KOPT-K1 (cell line): ENCODE measurements around the gene TET3.

Experiments
- H3K27ac ChIP-seq: fragments of 200-600 bp; sonication (generic); 2 replicates; pipeline ENCODE4 v1.5.1; 2016; ENCODE audit warnings: antibody characterized with exemption, mild to moderate bottlenecking, low read depth, low read length; ENCODE audit not compliant: poor library complexity, severe bottlenecking
- H3K36me3 ChIP-seq: fragments of 200-600 bp; sonication (generic); 2 replicates; pipeline ENCODE4 v1.5.1; 2017; ENCODE audit warnings: antibody characterized with exemption, mild to moderate bottlenecking, low read length, moderate library complexity; ENCODE audit not compliant: insufficient read depth
- H3K9me3 ChIP-seq: fragments of 200-600 bp; sonication (generic); 2 replicates; pipeline ENCODE4 v1.5.1; 2017; ENCODE audit warnings: antibody characterized with exemption, low read length, mild to moderate bottlenecking; ENCODE audit not compliant: insufficient read depth, poor library complexity, severe bottlenecking

TET3 gene

GRCh38 chr2:73956218-73956865 lies 28.4 kb upstream of the TET3 start:
- Histone ChIP-seq H3K27ac (no peak overlapping the region), H3K36me3 (peaks cover 87% of the 10 kb centered on the region), H3K9me3 (no peaks in the 10 kb centered on the region)

- no peak overlapping the region for H3K27ac ChIP-seq
- H3K36me3 ChIP-seq: peaks cover 37% of the 10 kb centered on the region
- H3K9me3 ChIP-seq: peaks cover 8% of the 10 kb centered on the region
Measured at GRCh38 chr2:73961274-73961673, 23.4 kb upstream of the TET3 start.

- H3K36me3 ChIP-seq: peaks cover 30% of the 10 kb centered on the region
- H3K27ac ChIP-seq: no peak overlapping the region
- peaks cover 8% of the 10 kb centered on the region for H3K9me3 ChIP-seq
Measured at GRCh38 chr2:73961823-73962615, 22.7 kb upstream of the TET3 start.

GRCh38 chr2:73962798-73963197 lies 21.9 kb upstream of the TET3 start:
- Histone ChIP-seq H3K27ac (no peak overlapping the region), H3K9me3 (peaks cover 8% of the 10 kb centered on the region), H3K36me3 (peaks cover 22% of the 10 kb centered on the region)

- H3K27ac ChIP-seq: peak overlapping the region; percentile 2
- H3K36me3 ChIP-seq: peaks cover 15% of the 10 kb centered on the region
- H3K9me3 ChIP-seq: peaks cover 8% of the 10 kb centered on the region
Measured at GRCh38 chr2:73963385-73964120, 21.2 kb upstream of the TET3 start.

GRCh38 chr2:73964223-73964622 lies 20.5 kb upstream of the TET3 start:
- H3K9me3 ChIP-seq: peaks cover 8% of the 10 kb centered on the region
- peaks cover 8% of the 10 kb centered on the region for H3K36me3 ChIP-seq
- peak overlapping the region; percentile 2 for H3K27ac ChIP-seq

GRCh38 chr2:73965053-73965452 lies 19.7 kb upstream of the TET3 start:
- peaks cover 8% of the 10 kb centered on the region for H3K9me3 ChIP-seq
- no peaks in the 10 kb centered on the region for H3K36me3 ChIP-seq
- H3K27ac ChIP-seq: no peak overlapping the region

- Histone ChIP-seq H3K27ac (no peak overlapping the region), H3K36me3 (no peaks in the 10 kb centered on the region)
Measured at GRCh38 chr2:73968357-73968937, 16.3 kb upstream of the TET3 start.

GRCh38 chr2:73969356-73969755 lies 15.4 kb upstream of the TET3 start:
- Histone ChIP-seq H3K27ac (peak overlapping the region; percentile 78), H3K9me3 (no peaks in the 10 kb centered on the region), H3K36me3 (no peaks in the 10 kb centered on the region)

More at GRCh38 chr2:73968357-73968937, 16.3 kb upstream of the TET3 start:
- H3K9me3 ChIP-seq: no peaks in the 10 kb centered on the region

GRCh38 chr2:73970141-73970803 lies 14.4 kb upstream of the TET3 start:
- Histone ChIP-seq H3K9me3 (no peaks in the 10 kb centered on the region), H3K36me3 (no peaks in the 10 kb centered on the region), H3K27ac (peak overlapping the region; percentile 78)

- Histone ChIP-seq H3K36me3 (no peaks in the 10 kb centered on the region), H3K9me3 (no peaks in the 10 kb centered on the region), H3K27ac (peak overlapping the region; percentile 78)
Measured at GRCh38 chr2:73970850-73971471, 13.7 kb upstream of the TET3 start.

- H3K9me3 ChIP-seq: no peaks in the 10 kb centered on the region
- peak overlapping the region; percentile 78 for H3K27ac ChIP-seq
- no peaks in the 10 kb centered on the region for H3K36me3 ChIP-seq
Measured at GRCh38 chr2:73971722-73972121, 13.0 kb upstream of the TET3 start.

- Histone ChIP-seq H3K27ac (peak overlapping the region; percentile 26), H3K9me3 (no peaks in the 10 kb centered on the region), H3K36me3 (no peaks in the 10 kb centered on the region)
Measured at GRCh38 chr2:73972846-73973245, 11.9 kb upstream of the TET3 start.

GRCh38 chr2:73975731-73976130 lies 9.0 kb upstream of the TET3 start:
- no peak overlapping the region for H3K27ac ChIP-seq
- no peaks in the 10 kb centered on the region for H3K9me3 ChIP-seq
- H3K36me3 ChIP-seq: no peaks in the 10 kb centered on the region
